HepG2 (cell line): ENCODE results near the gene WTAP. TPM values are rescaled to one million over a fixed set of nuclear protein-coding genes. Genes with fewer than 3 reads are reported as not detected.
A peak's percentile ranks its signal among the peaks of the same experiment; 100 is the strongest.
"Not testable (repeated sequence)": the region's sequence is repeated elsewhere in the genome, so short reads cannot be mapped to it uniquely, and the experiment has no call there.

Experiments used
- ATAC-seq: fragments of 200-7000 bp; cut with Tn5 transposase; 3 replicates; pipeline ENCODE4 v1.9.1; 2020; ENCODE audit warnings: mild to moderate bottlenecking, moderate library complexity
- BruUV-seq: library from RNA; stranded (reverse); fragments of 400-500 nt; replicated peaks from 2 replicates; lab custom pipeline; 2021; lab: Mats Ljungman, UMichigan
- CTCF ChIA-PET: fragments of 300-600 bp; formaldehyde crosslinking; extraction: SDS; loops from one replicate; lab custom pipeline; 2021; ENCODE audit warnings: low total read pairs, inconsistent platforms, low intra/inter-chr PET ratio; lab: Yijun Ruan, JAX
- POLR2A ChIA-PET: fragments of 350-600 bp; sonication (Branson Sonifier 250); formaldehyde crosslinking; loops from one replicate; lab custom pipeline; 2020; ENCODE audit warnings: antibody characterized with exemption, inconsistent platforms; lab: Yijun Ruan, JAX
- DNase-seq: peaks from one replicate; pipeline ENCODE4 v3.0.0-alpha.2; 2015; ENCODE audit warnings: low spot score
- FAIRE-seq: peaks from 3 replicates; lab custom pipeline; 2011; peaks lifted over from hg19 to GRCh38; lab: Jason Lieb, UNC
- H2AFZ ChIP-seq: one replicate; pipeline ENCODE4 v1.6.1; 2011; ENCODE audit warnings: low read length, inconsistent platforms
- H3K27ac ChIP-seq: fragments of 300-600 bp; 3 replicates; pipeline ENCODE4 v1.8.0; 2011; ENCODE audit warnings: mixed run types, mild to moderate bottlenecking, mixed read lengths, low read length, inconsistent platforms; ENCODE audit not compliant: insufficient read depth; ENCODE audit errors: extremely low read length
- H3K27me3 ChIP-seq, 2 experiments: fragments of 200-600 bp in 1 of 2; 2 replicates in 1 of 2; 3 replicates in 1 of 2; pipeline versions ENCODE4 v1.6.0 to v1.8.0; 2011; ENCODE audit warnings: low read length in 2 of 2, mild to moderate bottlenecking in 2 of 2, moderate library complexity in 2 of 2, inconsistent platforms in 1 of 2; ENCODE audit not compliant: insufficient read depth in 2 of 2, control insufficient read depth in 1 of 2
- H3K36me3 ChIP-seq, 2 experiments: fragments of 200-600 bp in 1 of 2; replicated peaks in 1 of 2; 2 replicates in 1 of 2; 3 replicates in 1 of 2; pipeline versions ENCODE4 v1.5.1 to v1.8.0; 2011; ENCODE audit warnings: low read length in 2 of 2, inconsistent platforms in 1 of 2; ENCODE audit not compliant: insufficient read depth in 2 of 2, control insufficient read depth in 1 of 2
- H3K4me1 ChIP-seq: 2 replicates; pipeline ENCODE4 v1.5.1; 2012; ENCODE audit warnings: low read length, inconsistent platforms; ENCODE audit not compliant: insufficient read depth
- H3K4me2 ChIP-seq: 2 replicates; pipeline ENCODE4 v1.6.0; 2011; ENCODE audit warnings: low read depth, low read length, inconsistent platforms
- H3K4me3 ChIP-seq, 3 experiments: fragments of 200-600 bp in 1 of 3; sonication (generic), shearing (Covaris generic) in 1 of 3; replicated peaks in 1 of 3; 2 replicates each; pipeline ENCODE4 v1.5.1; 2011 to 2016; ENCODE audit warnings: low read length in 3 of 3, inconsistent platforms in 2 of 3, low read depth in 2 of 3, mild to moderate bottlenecking in 2 of 3, control low read depth in 1 of 3, mixed read lengths in 1 of 3; ENCODE audit not compliant: insufficient read depth in 1 of 3
- H3K79me2 ChIP-seq: one replicate; pipeline ENCODE4 v1.6.1; 2011; ENCODE audit warnings: low read length, inconsistent platforms; ENCODE audit not compliant: insufficient read depth
- H3K9ac ChIP-seq: 2 replicates; pipeline ENCODE4 v1.6.0; 2011; ENCODE audit warnings: mild to moderate bottlenecking, low read depth, low read length, inconsistent platforms; ENCODE audit not compliant: insufficient read depth
- H3K9me3 ChIP-seq: 2 replicates; pipeline ENCODE4 v1.5.1; 2012; ENCODE audit warnings: mild to moderate bottlenecking, low read length
- H4K20me1 ChIP-seq: 2 replicates; pipeline ENCODE4 v1.6.0; 2011; ENCODE audit warnings: inconsistent platforms, mild to moderate bottlenecking, low read length, moderate library complexity; ENCODE audit not compliant: insufficient read depth
- ARNT2 ChIP-seq: sonication (generic); formaldehyde crosslinking; IDR thresholded peaks from 2 replicates; pipeline ENCODE4 v1.8.0; 2022; ENCODE audit warnings: mild to moderate bottlenecking, low read depth, missing genetic modification reagents, moderate library complexity
- SMAD9 ChIP-seq: sonication (generic); formaldehyde crosslinking; IDR thresholded peaks from 2 replicates; pipeline ENCODE4 v1.5.1; 2020; ENCODE audit warnings: mild to moderate bottlenecking, missing genetic modification reagents
- ZNF121 ChIP-seq: sonication (generic); formaldehyde crosslinking; IDR thresholded peaks from 2 replicates; pipeline ENCODE4 v1.5.0; 2020; ENCODE audit warnings: mild to moderate bottlenecking, missing genetic modification reagents
- WGBS: methylation state at CpG from one replicate; pipeline ENCODE4 v1.1.6; 2017; ENCODE audit warnings: low lambda C conversion rate; 5-methylcytosine and 5-hydroxymethylcytosine counted together
- in situ Hi-C: cut with HindIII; loops from 2 replicates; pipeline ENCODE4 v1.10.0; 2017; ENCODE audit warnings: low pct_unique_long_range_greater_than_20kb; ENCODE audit not compliant: extremely low pct_ligation_motif_present
- intact Hi-C: fragments of 100-400 bp; cut with micrococcal nuclease; formaldehyde crosslinking; loops from one replicate; pipeline ENCODE4 v1.10.0; 2022; ENCODE audit not compliant: unreplicated experiment
- polyA plus RNA-seq, 8 experiments: library from polyadenylated mRNA; depleted of rRNA in 3 of 8; stranded (reverse) in 7 of 8; unstranded in 1 of 8; fragments of >200 nt; fragmentation: Illumina TruSeq in 4 of 8; extraction: Trizol in 4 of 8; gene quantifications; 2 replicates each; pipeline versions ENCODE4 v1.2.1 to v1.2.3, GENCODE V29; 2011 to 2016; ENCODE audit warnings: low read depth in 4 of 8, missing spikeins in 1 of 8, mixed read lengths in 1 of 8; ENCODE audit not compliant: insufficient read depth in 1 of 8
- total RNA-seq, 5 experiments: library from RNA; depleted of rRNA; stranded (reverse); fragments of >200 nt; fragmentation: Illumina TruSeq; extraction: Trizol; gene quantifications; 2 replicates each; pipeline ENCODE4 v1.2.3, GENCODE V29; 2016; ENCODE audit warnings: low read depth in 1 of 5
- TF ChIP-seq, protein P1 (sequence below): sonication (generic); formaldehyde crosslinking; IDR thresholded peaks from 2 replicates; pipeline ENCODE4 v1.4.0; 2020; ENCODE audit warnings: mild to moderate bottlenecking, missing genetic modification reagents
- TF ChIP-seq, protein P2 (sequence below): sonication (generic); formaldehyde crosslinking; IDR thresholded peaks from 2 replicates; pipeline ENCODE4 v1.4.0; 2020; ENCODE audit warnings: missing genetic modification reagents, mild to moderate bottlenecking, borderline replicate concordance

Gene WTAP
- total and polyA plus RNA-seq, 2 of the 13 experiments (the other 11 are each of a cell fraction or from before 2014, with no cell fraction given), result 31.6 to 167 TPM

DNA sequence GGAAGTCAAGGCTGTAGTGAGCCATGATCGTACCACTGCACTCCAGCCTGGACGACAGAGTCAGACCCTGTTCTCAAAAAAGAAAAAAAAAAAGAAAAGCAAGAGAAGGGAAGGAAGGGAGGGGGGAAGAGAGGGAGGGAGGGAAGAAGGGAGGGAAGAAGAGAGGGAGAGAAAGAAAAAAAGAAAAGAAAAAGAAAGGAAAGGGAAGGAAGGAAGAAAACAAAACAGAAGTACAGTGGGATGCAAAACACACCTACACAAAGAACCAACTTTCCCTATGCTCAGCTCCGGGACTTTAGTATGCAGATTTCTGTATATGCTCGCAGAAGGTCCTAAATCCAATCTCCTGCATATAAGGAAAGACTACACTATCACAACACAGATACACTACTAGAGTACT is 2.5 kb upstream of the WTAP start (continued):
- TF ChIP-seq, protein P1, sequence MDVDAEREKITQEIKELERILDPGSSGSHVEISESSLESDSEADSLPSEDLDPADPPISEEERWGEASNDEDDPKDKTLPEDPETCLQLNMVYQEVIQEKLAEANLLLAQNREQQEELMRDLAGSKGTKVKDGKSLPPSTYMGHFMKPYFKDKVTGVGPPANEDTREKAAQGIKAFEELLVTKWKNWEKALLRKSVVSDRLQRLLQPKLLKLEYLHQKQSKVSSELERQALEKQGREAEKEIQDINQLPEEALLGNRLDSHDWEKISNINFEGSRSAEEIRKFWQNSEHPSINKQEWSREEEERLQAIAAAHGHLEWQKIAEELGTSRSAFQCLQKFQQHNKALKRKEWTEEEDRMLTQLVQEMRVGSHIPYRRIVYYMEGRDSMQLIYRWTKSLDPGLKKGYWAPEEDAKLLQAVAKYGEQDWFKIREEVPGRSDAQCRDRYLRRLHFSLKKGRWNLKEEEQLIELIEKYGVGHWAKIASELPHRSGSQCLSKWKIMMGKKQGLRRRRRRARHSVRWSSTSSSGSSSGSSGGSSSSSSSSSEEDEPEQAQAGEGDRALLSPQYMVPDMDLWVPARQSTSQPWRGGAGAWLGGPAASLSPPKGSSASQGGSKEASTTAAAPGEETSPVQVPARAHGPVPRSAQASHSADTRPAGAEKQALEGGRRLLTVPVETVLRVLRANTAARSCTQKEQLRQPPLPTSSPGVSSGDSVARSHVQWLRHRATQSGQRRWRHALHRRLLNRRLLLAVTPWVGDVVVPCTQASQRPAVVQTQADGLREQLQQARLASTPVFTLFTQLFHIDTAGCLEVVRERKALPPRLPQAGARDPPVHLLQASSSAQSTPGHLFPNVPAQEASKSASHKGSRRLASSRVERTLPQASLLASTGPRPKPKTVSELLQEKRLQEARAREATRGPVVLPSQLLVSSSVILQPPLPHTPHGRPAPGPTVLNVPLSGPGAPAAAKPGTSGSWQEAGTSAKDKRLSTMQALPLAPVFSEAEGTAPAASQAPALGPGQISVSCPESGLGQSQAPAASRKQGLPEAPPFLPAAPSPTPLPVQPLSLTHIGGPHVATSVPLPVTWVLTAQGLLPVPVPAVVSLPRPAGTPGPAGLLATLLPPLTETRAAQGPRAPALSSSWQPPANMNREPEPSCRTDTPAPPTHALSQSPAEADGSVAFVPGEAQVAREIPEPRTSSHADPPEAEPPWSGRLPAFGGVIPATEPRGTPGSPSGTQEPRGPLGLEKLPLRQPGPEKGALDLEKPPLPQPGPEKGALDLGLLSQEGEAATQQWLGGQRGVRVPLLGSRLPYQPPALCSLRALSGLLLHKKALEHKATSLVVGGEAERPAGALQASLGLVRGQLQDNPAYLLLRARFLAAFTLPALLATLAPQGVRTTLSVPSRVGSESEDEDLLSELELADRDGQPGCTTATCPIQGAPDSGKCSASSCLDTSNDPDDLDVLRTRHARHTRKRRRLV, result 0 out of 2 replicates have a peak, but pooled peaks have one; percentile 39

DNA sequence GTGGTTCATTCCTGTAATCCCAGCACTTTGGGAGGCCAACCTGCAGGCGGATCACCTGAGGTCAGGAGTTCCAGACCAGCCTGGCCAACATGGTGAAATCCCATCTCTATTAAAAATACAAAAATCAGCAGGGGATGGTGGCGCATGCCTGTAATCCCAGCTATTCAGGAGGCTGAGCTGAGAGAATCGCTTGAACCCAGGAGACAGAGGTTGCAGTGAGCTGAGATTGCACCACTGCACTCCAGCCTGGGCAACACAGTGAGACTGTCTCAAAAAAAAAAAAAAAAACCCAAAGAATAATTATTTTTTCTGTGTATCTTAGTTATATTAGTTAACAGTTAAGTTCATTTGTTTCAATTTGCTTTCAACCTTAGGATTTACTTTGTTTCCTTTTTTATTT is 2.1 kb upstream of the WTAP start:
- H3K79me2 ChIP-seq, result peaks cover 75% of the 10 kb centered on the region
- in situ Hi-C loops, result loop anchor here (5.0 kb wide), 3 partner anchors 33 to 62 kb away; partner anchors contain the start of genes ACAT2, SOD2 and TCP1
- DNase-seq, H3K27me3 ChIP-seq, intact Hi-C loops, H3K27ac ChIP-seq, H3K9ac ChIP-seq, FAIRE-seq, CTCF ChIA-PET, H2AFZ ChIP-seq, H3K36me3 ChIP-seq, ATAC-seq, H3K9me3 ChIP-seq, BruUV-seq: not testable (repeated sequence)
- POLR2A ChIA-PET, result interaction anchor here (1.9 to 13.1 kb wide), 4 partner anchors 23 to 65 kb away, joined by 5 to 175 read pairs (median 154); partner anchors contain the start of genes ACAT2, MRPL18, SOD2 and TCP1
- peaks cover 42% of the 10 kb centered on the region for H3K4me1 ChIP-seq
- peak overlapping the region; percentile 92 for H3K4me2 ChIP-seq
- peak overlapping the region in 2 of 3 experiments; percentile 53 to 97; a peak in 2 of 6 replicates for H3K4me3 ChIP-seq
- TF ChIP-seq SMAD9 (CRISPR knock-in tag) (0 out of 2 replicates have a peak, but pooled peaks have one; percentile 1), ARNT2 (CRISPR knock-in tag) (peak; percentile 32; the same call in 1 of the 2 replicates), ZNF121 (CRISPR knock-in tag) (peak; percentile 93)
- TF ChIP-seq, protein P2, sequence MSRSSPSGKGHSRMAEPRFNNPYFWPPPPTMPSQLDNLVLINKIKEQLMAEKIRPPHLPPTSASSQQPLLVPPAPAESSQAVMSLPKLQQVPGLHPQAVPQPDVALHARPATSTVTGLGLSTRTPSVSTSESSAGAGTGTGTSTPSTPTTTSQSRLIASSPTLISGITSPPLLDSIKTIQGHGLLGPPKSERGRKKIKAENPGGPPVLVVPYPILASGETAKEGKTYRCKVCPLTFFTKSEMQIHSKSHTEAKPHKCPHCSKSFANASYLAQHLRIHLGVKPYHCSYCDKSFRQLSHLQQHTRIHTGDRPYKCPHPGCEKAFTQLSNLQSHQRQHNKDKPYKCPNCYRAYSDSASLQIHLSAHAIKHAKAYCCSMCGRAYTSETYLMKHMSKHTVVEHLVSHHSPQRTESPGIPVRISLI (CRISPR knock-in tag), result peak; percentile 47; the same call in 1 of the 2 replicates
- WGBS, result 85% methylated on average over 3 of the region's 3 CpGs
- H4K20me1 ChIP-seq, result peaks cover 28% of the 10 kb centered on the region
